IMR-90 (cell line): Measurements from ENCODE around the gene IL2RA. TPM values are rescaled to one million over a fixed set of nuclear protein-coding genes. Genes with fewer than 3 reads are reported as not detected.

Experiments used
- ATAC-seq: fragments of 200-7000 bp; cut with Tn5 transposase; 2 replicates; pipeline ENCODE4 v1.9.1; 2020; ENCODE audit warnings: low read depth, mild to moderate bottlenecking, moderate library complexity
- BruUV-seq: library from RNA; stranded (reverse); fragments of 400-500 nt; replicated peaks from 2 replicates; lab custom pipeline; 2021; lab: Mats Ljungman, UMichigan
- CTCF ChIA-PET: fragments of 300-600 bp; formaldehyde crosslinking; extraction: SDS; loops from one replicate; lab custom pipeline; 2021; ENCODE audit warnings: antibody characterized with exemption; lab: Yijun Ruan, JAX
- POLR2A ChIA-PET: fragments of 300-600 bp; sonication (Branson Sonifier 250); formaldehyde crosslinking; loops from one replicate; lab custom pipeline; 2022; ENCODE audit warnings: antibody characterized with exemption; ENCODE audit not compliant: unreplicated experiment; lab: Charles Lee
- DNase-seq: peaks from one replicate; pipeline ENCODE4 v3.0.0; 2013
- H2AFZ ChIP-seq: replicated peaks from 2 replicates; pipeline ENCODE3; 2013; ENCODE audit warnings: low read length, mild to moderate bottlenecking; ENCODE audit not compliant: poor library complexity
- H2AK5ac ChIP-seq: 2 replicates; pipeline ENCODE4 v1.6.1; 2013; ENCODE audit warnings: low read depth, low read length, inconsistent platforms
- H2AK9ac ChIP-seq: replicated peaks from 2 replicates; pipeline ENCODE3; 2013; ENCODE audit warnings: mild to moderate bottlenecking, low read depth, low read length, moderate library complexity; ENCODE audit not compliant: poor library complexity
- H2BK120ac ChIP-seq: 2 replicates; pipeline ENCODE4 v1.6.1; 2013; ENCODE audit warnings: low read depth, low read length, inconsistent platforms
- H2BK15ac ChIP-seq: 3 replicates; pipeline ENCODE4 v1.6.1; 2013; ENCODE audit warnings: low read depth, low read length, inconsistent platforms
- H2BK20ac ChIP-seq: 2 replicates; pipeline ENCODE4 v1.6.1; 2013; ENCODE audit warnings: low read depth, mild to moderate bottlenecking, inconsistent platforms, low read length, moderate library complexity
- H2BK5ac ChIP-seq: 2 replicates; pipeline ENCODE4 v1.6.1; 2013; ENCODE audit warnings: mild to moderate bottlenecking, low read depth, low read length, inconsistent platforms; ENCODE audit not compliant: poor library complexity, severe bottlenecking
- H3K14ac ChIP-seq: replicated peaks from 2 replicates; pipeline ENCODE4 v1.6.1; 2013; ENCODE audit warnings: low read depth, low read length, inconsistent platforms
- H3K18ac ChIP-seq: 2 replicates; pipeline ENCODE4 v1.6.1; 2013; ENCODE audit warnings: low read depth, low read length, control low read depth
- H3K23ac ChIP-seq: 2 replicates; pipeline ENCODE4 v1.6.1; 2013; ENCODE audit warnings: low read depth, low read length, inconsistent platforms
- H3K27ac ChIP-seq: 2 replicates; pipeline ENCODE4 v1.5.1; 2013; ENCODE audit warnings: mild to moderate bottlenecking, control low read depth, low read length; ENCODE audit not compliant: insufficient read depth
- H3K27me3 ChIP-seq: 2 replicates; pipeline ENCODE4 v1.6.1; 2013; ENCODE audit warnings: low read length; ENCODE audit not compliant: control insufficient read depth, insufficient read depth
- H3K36me3 ChIP-seq: 2 replicates; pipeline ENCODE4 v1.6.1; 2013; ENCODE audit warnings: low read length, mixed read lengths; ENCODE audit not compliant: control insufficient read depth, insufficient read depth
- H3K4ac ChIP-seq: 2 replicates; pipeline ENCODE4 v1.6.1; 2013; ENCODE audit warnings: low read depth, low read length, inconsistent platforms
- H3K4me1 ChIP-seq: 2 replicates; pipeline ENCODE4 v1.6.1; 2013; ENCODE audit warnings: low read length, mixed read lengths; ENCODE audit not compliant: control insufficient read depth, insufficient read depth
- H3K4me2 ChIP-seq: 2 replicates; pipeline ENCODE4 v1.6.1; 2013; ENCODE audit warnings: low read depth, mild to moderate bottlenecking, control low read depth, low read length, moderate library complexity
- H3K4me3 ChIP-seq: 2 replicates; pipeline ENCODE4 v1.5.1; 2013; ENCODE audit warnings: low read depth, mild to moderate bottlenecking, control low read depth, low read length, moderate library complexity; ENCODE audit not compliant: insufficient read depth
- H3K56ac ChIP-seq: 2 replicates; pipeline ENCODE4 v1.6.1; 2013; ENCODE audit warnings: low read length, inconsistent platforms; ENCODE audit not compliant: insufficient read depth; ENCODE audit errors: extremely low read depth
- H3K79me1 ChIP-seq, 2 experiments: 2 replicates each; pipeline ENCODE4 v1.6.1; 2013; ENCODE audit warnings: low read length in 2 of 2, inconsistent platforms in 1 of 2, low read depth in 1 of 2
- H3K9ac ChIP-seq: 2 replicates; pipeline ENCODE4 v1.6.1; 2013; ENCODE audit warnings: low read depth, low read length, control low read depth
- H3K9me1 ChIP-seq: 2 replicates; pipeline ENCODE4 v1.6.1; 2013; ENCODE audit warnings: low read length, inconsistent platforms; ENCODE audit not compliant: insufficient read depth
- H3K9me3 ChIP-seq: 2 replicates; pipeline ENCODE4 v1.6.1; 2013; ENCODE audit warnings: low read length; ENCODE audit not compliant: control insufficient read depth, insufficient read depth
- H4K20me1 ChIP-seq: 2 replicates; pipeline ENCODE4 v1.6.1; 2013; ENCODE audit warnings: low read length, inconsistent platforms; ENCODE audit not compliant: insufficient read depth
- H4K5ac ChIP-seq: 2 replicates; pipeline ENCODE4 v1.6.1; 2013; ENCODE audit warnings: mild to moderate bottlenecking, low read depth, low read length, control low read depth
- H4K8ac ChIP-seq, 2 experiments: 2 replicates each; pipeline ENCODE4 v1.6.1; 2013; ENCODE audit warnings: low read depth in 2 of 2, low read length in 2 of 2, control low read depth in 1 of 2, inconsistent platforms in 1 of 2
- H4K91ac ChIP-seq: 2 replicates; pipeline ENCODE4 v1.6.1; 2013; ENCODE audit warnings: low read depth, low read length, inconsistent platforms; ENCODE audit not compliant: insufficient read depth
- CEBPB ChIP-seq: IDR thresholded peaks from 2 replicates; pipeline ENCODE4 v1.6.1; 2012; ENCODE audit warnings: low read depth, low read length, improper control_type of control experiment
- CHD1 ChIP-seq: IDR thresholded peaks from 2 replicates; pipeline ENCODE4 v1.6.1; 2012; ENCODE audit warnings: low read depth, low read length, improper control_type of control experiment
- FOS ChIP-seq: fragments of 150-350 bp; IDR thresholded peaks from 2 replicates; pipeline ENCODE4 v1.6.1; 2016; ENCODE audit warnings: low read depth, low read length
- MAZ ChIP-seq: IDR thresholded peaks from 2 replicates; pipeline ENCODE4 v1.6.1; 2012; ENCODE audit warnings: low read depth, mild to moderate bottlenecking, low read length, improper control_type of control experiment, moderate library complexity, borderline replicate concordance
- NFE2L2 ChIP-seq: fragments of 150-350 bp; IDR thresholded peaks from 2 replicates; pipeline ENCODE4 v1.6.1; 2016; ENCODE audit warnings: low read depth, mild to moderate bottlenecking, low read length
- RCOR1 ChIP-seq: IDR thresholded peaks from 2 replicates; pipeline ENCODE4 v1.6.1; 2012; ENCODE audit warnings: mild to moderate bottlenecking, low read length, improper control_type of control experiment; ENCODE audit not compliant: insufficient replicate concordance
- RFX5 ChIP-seq: IDR thresholded peaks from 2 replicates; pipeline ENCODE4 v1.8.0; 2012; ENCODE audit warnings: low read depth, mild to moderate bottlenecking, low read length, moderate library complexity
- WGBS, 2 experiments: methylation state at CpG; one replicate each; pipeline versions ENCODE4 v1.1.5 to v1.1.7; 2013; ENCODE audit warnings: missing lambda C conversion rate in 2 of 2; ENCODE audit not compliant: insufficient read length in 1 of 2; ENCODE audit errors: extremely low coverage in 2 of 2; 5-methylcytosine and 5-hydroxymethylcytosine counted together
- dilution Hi-C: fragments of 300-500 bp; cut with HindIII; formaldehyde crosslinking; loops from one replicate; pipeline ENCODE4 v1.14.3; 2018; ENCODE audit warnings: low sequenced_read_pairs; ENCODE audit not compliant: unreplicated experiment
- in situ Hi-C: fragments of 300-500 bp; cut with MboI; formaldehyde crosslinking; loops from 3 replicates; pipeline ENCODE4 v1.14.3; 2019; ENCODE audit warnings: low sequenced_read_pairs, inconsistent platforms, mixed read lengths
- intact Hi-C: fragments of 100-400 bp; cut with micrococcal nuclease; formaldehyde crosslinking; loops from 2 replicates; pipeline ENCODE4 v1.10.0; 2022
- polyA plus RNA-seq, 3 experiments: library from polyadenylated mRNA; depleted of rRNA; stranded (reverse); fragments of >200 nt; gene quantifications; 2 replicates each; pipeline ENCODE4 v1.2.3, GENCODE V29; 2012; ENCODE audit warnings: low replicate concordance in 1 of 3
- total RNA-seq: library from RNA; depleted of rRNA; stranded (reverse); fragments of >200 nt; gene quantifications from 2 replicates; pipeline ENCODE4 v1.2.3, GENCODE V29; 2012
- TF ChIP-seq, protein P1 (sequence below): fragments of 150-350 bp; IDR thresholded peaks from 2 replicates; pipeline ENCODE4 v1.6.1; 2017; ENCODE audit warnings: mild to moderate bottlenecking, antibody characterized with exemption, low read length, low read depth

IL2RA gene
- total and polyA plus RNA-seq, 2 of the 4 experiments (the other 2 are of a cell fraction): not detected

DNA sequence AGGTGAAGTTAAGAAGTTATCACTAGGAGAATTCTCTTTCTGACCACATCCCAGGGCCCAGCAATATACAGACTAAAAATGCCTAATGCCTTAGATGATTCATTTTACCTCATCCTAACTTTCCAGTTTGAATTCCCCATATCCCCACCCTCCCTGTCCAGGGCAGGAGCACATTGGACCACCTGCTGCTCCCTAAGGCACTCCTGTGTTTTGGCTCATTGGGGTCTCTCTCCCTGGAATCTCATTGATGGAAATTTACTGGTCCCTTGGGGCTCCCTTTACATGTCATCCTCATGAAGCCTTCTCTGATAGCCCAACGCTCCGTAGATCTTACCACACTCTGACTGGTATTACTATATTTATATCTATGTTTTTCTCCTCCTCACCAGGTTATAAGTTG lies 2.7 kb downstream of the IL2RA start:
- no peaks in the 10 kb centered on the region for H4K20me1 ChIP-seq
- no peaks in the 10 kb centered on the region for H3K9me1 ChIP-seq
- no peak overlapping the region for H3K9ac ChIP-seq
- H3K4me1 ChIP-seq: no peaks in the 10 kb centered on the region
- dilution Hi-C loops: no loop called here
- intact Hi-C loops: no loop called here
- ChIA-PET CTCF (no interaction called here), POLR2A (no interaction called here)
- no peak overlapping the region for H2BK15ac ChIP-seq
- DNase-seq (no peak), ATAC-seq (no peak)
- no peak overlapping the region for H2BK120ac ChIP-seq
- whole genome bisulfite sequencing, 2 experiments: no CpG with 5 or more reads among the region's 2 CpGs
- no peak overlapping the region for H3K14ac ChIP-seq
- no peaks in the 10 kb centered on the region for H3K36me3 ChIP-seq
- no peak overlapping the region for H3K23ac ChIP-seq
- H3K27me3 ChIP-seq: peaks cover 23% of the 10 kb centered on the region
- H2BK5ac ChIP-seq: no peak overlapping the region
- no peaks in the 10 kb centered on the region for H3K79me1 ChIP-seq
- in situ Hi-C loops: no loop called here
- H2AFZ ChIP-seq: no peak overlapping the region
- no peak overlapping the region for H3K4me3 ChIP-seq
- H3K18ac ChIP-seq: no peak overlapping the region
- no peak overlapping the region for H3K4me2 ChIP-seq
- no peak overlapping the region for H3K4ac ChIP-seq
- BruUV-seq: no TSS peak
- no peak overlapping the region for H2BK20ac ChIP-seq
- H2AK9ac ChIP-seq: no peak overlapping the region
- H3K9me3 ChIP-seq: no peaks in the 10 kb centered on the region
- TF ChIP-seq, protein P1, sequence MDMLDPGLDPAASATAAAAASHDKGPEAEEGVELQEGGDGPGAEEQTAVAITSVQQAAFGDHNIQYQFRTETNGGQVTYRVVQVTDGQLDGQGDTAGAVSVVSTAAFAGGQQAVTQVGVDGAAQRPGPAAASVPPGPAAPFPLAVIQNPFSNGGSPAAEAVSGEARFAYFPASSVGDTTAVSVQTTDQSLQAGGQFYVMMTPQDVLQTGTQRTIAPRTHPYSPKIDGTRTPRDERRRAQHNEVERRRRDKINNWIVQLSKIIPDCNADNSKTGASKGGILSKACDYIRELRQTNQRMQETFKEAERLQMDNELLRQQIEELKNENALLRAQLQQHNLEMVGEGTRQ: no peak
- TF ChIP-seq FOS (no peak), NFE2L2 (no peak), RCOR1 (no peak), CHD1 (no peak), MAZ (no peak), CEBPB (no peak), RFX5 (no peak)
- H4K91ac ChIP-seq: no peak overlapping the region
- no peak overlapping the region for H2AK5ac ChIP-seq
- H3K27ac ChIP-seq: no peak overlapping the region
- H4K8ac ChIP-seq: no peak overlapping the region
- H3K56ac ChIP-seq: no peak overlapping the region
- no peak overlapping the region for H4K5ac ChIP-seq
